Panc1 (cell line): ENCODE data around the gene CST6.

Experiments used
- POLR2AphosphoS5 ChIP-seq: IDR thresholded peaks from 2 replicates; pipeline ENCODE4 v1.6.1; 2012; ENCODE audit warnings: mild to moderate bottlenecking, low read depth, low read length, moderate library complexity
- SIN3A ChIP-seq: IDR thresholded peaks from 2 replicates; pipeline ENCODE4 v1.6.1; 2012; ENCODE audit warnings: low read depth, mild to moderate bottlenecking, low read length, moderate library complexity, borderline replicate concordance; ENCODE audit not compliant: insufficient read depth
- TCF7L2 ChIP-seq: IDR thresholded peaks from 2 replicates; pipeline ENCODE4 v1.6.1; 2011; ENCODE audit warnings: mild to moderate bottlenecking, low read depth, low read length, inconsistent platforms
- TF ChIP-seq, protein P1 (sequence below): fragments of 450-650 bp; IDR thresholded peaks from 2 replicates; pipeline ENCODE4 v1.5.1; 2017; ENCODE audit warnings: mild to moderate bottlenecking
- TF ChIP-seq, protein P2 (sequence below), 2 experiments: IDR thresholded peaks; 2 replicates each; pipeline ENCODE4 v1.6.1; 2011 to 2012; ENCODE audit warnings: low read depth in 2 of 2, control low read depth in 1 of 2, low read length in 1 of 2, mild to moderate bottlenecking in 1 of 2, moderate library complexity in 1 of 2; ENCODE audit not compliant: insufficient read depth in 1 of 2

DNA sequence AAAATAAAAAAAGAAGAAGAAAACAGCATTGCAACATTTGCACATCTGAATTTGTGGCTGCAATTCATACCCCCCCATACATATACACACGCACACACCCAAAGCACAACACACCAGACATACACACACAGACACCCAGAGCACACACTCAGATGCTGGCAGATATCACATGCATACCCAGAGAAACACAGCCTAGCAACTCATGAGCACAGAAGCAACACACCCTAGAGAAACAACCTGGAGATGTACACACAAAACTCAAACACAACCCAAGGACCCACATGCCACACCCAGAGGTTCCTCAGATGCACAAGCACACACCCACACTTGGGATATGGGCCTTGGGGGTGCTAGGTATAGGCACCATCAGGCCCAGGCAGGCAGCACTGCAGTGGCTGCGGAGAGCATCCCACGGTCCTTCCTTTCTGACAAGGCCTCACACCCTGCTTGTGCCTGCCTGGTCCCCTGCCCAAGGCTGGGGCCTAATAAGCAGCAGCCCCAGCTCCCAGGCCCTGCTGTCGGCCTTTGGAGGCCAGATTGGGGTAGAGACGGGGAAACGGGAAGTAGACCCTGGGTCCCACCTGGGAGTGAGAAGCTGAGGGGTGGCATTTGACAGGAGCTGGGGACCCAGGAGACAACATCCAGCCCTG, 3.1 kb downstream of the CST6 start:
- TF ChIP-seq, protein P1, sequence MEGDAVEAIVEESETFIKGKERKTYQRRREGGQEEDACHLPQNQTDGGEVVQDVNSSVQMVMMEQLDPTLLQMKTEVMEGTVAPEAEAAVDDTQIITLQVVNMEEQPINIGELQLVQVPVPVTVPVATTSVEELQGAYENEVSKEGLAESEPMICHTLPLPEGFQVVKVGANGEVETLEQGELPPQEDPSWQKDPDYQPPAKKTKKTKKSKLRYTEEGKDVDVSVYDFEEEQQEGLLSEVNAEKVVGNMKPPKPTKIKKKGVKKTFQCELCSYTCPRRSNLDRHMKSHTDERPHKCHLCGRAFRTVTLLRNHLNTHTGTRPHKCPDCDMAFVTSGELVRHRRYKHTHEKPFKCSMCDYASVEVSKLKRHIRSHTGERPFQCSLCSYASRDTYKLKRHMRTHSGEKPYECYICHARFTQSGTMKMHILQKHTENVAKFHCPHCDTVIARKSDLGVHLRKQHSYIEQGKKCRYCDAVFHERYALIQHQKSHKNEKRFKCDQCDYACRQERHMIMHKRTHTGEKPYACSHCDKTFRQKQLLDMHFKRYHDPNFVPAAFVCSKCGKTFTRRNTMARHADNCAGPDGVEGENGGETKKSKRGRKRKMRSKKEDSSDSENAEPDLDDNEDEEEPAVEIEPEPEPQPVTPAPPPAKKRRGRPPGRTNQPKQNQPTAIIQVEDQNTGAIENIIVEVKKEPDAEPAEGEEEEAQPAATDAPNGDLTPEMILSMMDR: no peak
- TF ChIP-seq SIN3A (no peak), POLR2AphosphoS5 (no peak), TCF7L2 (no peak)
- TF ChIP-seq, protein P2, sequence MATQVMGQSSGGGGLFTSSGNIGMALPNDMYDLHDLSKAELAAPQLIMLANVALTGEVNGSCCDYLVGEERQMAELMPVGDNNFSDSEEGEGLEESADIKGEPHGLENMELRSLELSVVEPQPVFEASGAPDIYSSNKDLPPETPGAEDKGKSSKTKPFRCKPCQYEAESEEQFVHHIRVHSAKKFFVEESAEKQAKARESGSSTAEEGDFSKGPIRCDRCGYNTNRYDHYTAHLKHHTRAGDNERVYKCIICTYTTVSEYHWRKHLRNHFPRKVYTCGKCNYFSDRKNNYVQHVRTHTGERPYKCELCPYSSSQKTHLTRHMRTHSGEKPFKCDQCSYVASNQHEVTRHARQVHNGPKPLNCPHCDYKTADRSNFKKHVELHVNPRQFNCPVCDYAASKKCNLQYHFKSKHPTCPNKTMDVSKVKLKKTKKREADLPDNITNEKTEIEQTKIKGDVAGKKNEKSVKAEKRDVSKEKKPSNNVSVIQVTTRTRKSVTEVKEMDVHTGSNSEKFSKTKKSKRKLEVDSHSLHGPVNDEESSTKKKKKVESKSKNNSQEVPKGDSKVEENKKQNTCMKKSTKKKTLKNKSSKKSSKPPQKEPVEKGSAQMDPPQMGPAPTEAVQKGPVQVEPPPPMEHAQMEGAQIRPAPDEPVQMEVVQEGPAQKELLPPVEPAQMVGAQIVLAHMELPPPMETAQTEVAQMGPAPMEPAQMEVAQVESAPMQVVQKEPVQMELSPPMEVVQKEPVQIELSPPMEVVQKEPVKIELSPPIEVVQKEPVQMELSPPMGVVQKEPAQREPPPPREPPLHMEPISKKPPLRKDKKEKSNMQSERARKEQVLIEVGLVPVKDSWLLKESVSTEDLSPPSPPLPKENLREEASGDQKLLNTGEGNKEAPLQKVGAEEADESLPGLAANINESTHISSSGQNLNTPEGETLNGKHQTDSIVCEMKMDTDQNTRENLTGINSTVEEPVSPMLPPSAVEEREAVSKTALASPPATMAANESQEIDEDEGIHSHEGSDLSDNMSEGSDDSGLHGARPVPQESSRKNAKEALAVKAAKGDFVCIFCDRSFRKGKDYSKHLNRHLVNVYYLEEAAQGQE (IDR thresholded peaks at IDR 0.05; ENCODE audit: insufficient read depth in 1 of 2, low read depth in 2 of 2, low read length in 1 of 2): no peak
